HG03108 (cell line): ENCODE data around the gene SLC25A24.
"Not testable (repeated sequence)": the region's sequence is repeated elsewhere in the genome, so short reads cannot be mapped to it uniquely, and the experiment has no call there.

Experiments used
- ATAC-seq: cut with Tn5 transposase; IDR thresholded peaks from one replicate; pipeline ENCODE4 v1.9.1; 2021; ENCODE audit warnings: moderate library complexity; ENCODE audit not compliant: unreplicated experiment

The SLC25A24 gene

GRCh38 chr1:108199781-108200686 lies at the start of gene SLC25A24:
Gene SLC25A24, minus strand, starts transcription at chr1:108200343. Its CDS starts 205 bp downstream, at chr1:108200138.
- ATAC-seq, result peak; percentile 94

- ATAC-seq, result not testable (repeated sequence)
These were observed 43.8 kb upstream of the SLC25A24 start, which contains the start of gene NBPF4 for GRCh38 chr1:108243976-108244375. Gene NBPF4, minus strand, starts transcription at chr1:108244076. Its CDS starts 315 bp downstream, at chr1:108243761.

GRCh38 chr1:108239426-108239825 lies 39.3 kb upstream of the SLC25A24 start:
- ATAC-seq, result not testable (repeated sequence)

- not testable (repeated sequence) for ATAC-seq
These were observed 35.2 kb upstream of the SLC25A24 start for GRCh38 chr1:108235308-108235707.

GRCh38 chr1:108232183-108232582 lies 32.0 kb upstream of the SLC25A24 start:
- not testable (repeated sequence) for ATAC-seq

- not testable (repeated sequence) for ATAC-seq
These were observed 29.8 kb upstream of the SLC25A24 start for GRCh38 chr1:108229976-108230375.

GRCh38 chr1:108227772-108228171 lies 27.6 kb upstream of the SLC25A24 start:
- ATAC-seq, result not testable (repeated sequence)

GRCh38 chr1:108226855-108227254 lies 26.7 kb upstream of the SLC25A24 start:
- not testable (repeated sequence) for ATAC-seq

- ATAC-seq, result not testable (repeated sequence)
These were observed 23.1 kb upstream of the SLC25A24 start for GRCh38 chr1:108223226-108223625.

- ATAC-seq, result not testable (repeated sequence)
These were observed 17.5 kb upstream of the SLC25A24 start for GRCh38 chr1:108217515-108218174.

GRCh38 chr1:108217007-108217406 lies 16.9 kb upstream of the SLC25A24 start:
- not testable (repeated sequence) for ATAC-seq

- ATAC-seq, result not testable (repeated sequence)
These were observed 16.1 kb upstream of the SLC25A24 start for GRCh38 chr1:108216028-108216890.

- ATAC-seq, result not testable (repeated sequence)
These were observed 14.7 kb upstream of the SLC25A24 start for GRCh38 chr1:108214641-108215465.

GRCh38 chr1:108211014-108211413 lies 10.9 kb upstream of the SLC25A24 start:
- ATAC-seq, result no peak

GRCh38 chr1:108209456-108210108 lies 9.4 kb upstream of the SLC25A24 start:
- ATAC-seq, result no peak

GRCh38 chr1:108208724-108209446 lies 8.7 kb upstream of the SLC25A24 start:
- ATAC-seq, result no peak

GRCh38 chr1:108203582-108203981 lies 3.4 kb upstream of the SLC25A24 start:
- ATAC-seq, result not testable (repeated sequence)

GRCh38 chr1:108201687-108202086 lies 1.5 kb upstream of the SLC25A24 start:
- ATAC-seq, result no peak

- no peak for ATAC-seq
These were observed 526 bp upstream of the SLC25A24 start for GRCh38 chr1:108200687-108201051.
